ENCODE measurements around the gene KRTAP2-3. TPM values are rescaled to one million over a fixed set of nuclear protein-coding genes. Genes with fewer than 3 reads are reported as not detected.
"Not testable (repeated sequence)": the region's sequence is repeated elsewhere in the genome, so short reads cannot be mapped to it uniquely, and the experiment has no call there.

KRTAP2-3 gene
- total RNA-seq, 2 experiments from 2014 or later = not detected

DNA sequence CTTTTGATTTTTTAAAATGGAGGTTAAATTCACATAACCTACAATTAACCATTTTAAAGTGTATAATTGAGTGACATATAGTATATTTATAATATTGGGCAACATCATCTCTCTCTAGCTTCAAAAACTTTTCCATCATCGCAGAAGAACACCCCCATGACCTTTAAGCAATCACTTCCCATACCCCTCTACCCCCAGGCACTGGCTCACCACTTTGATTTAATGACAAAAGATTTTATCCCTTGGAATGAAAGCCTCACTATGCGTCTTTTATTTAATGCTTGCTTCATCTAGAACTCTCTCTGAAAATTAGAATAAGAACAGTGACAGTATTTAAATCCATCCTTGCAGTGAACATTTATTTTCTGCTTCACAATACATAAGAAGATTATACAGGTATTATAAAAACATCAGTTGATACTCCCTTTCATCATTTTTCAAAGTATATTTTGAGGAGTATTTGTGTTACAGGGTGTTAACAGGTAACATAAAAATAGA, 22.0 kb downstream of the KRTAP2-3 start:
- no peak for DNase-seq (ENCODE audit: low spot score)
- Histone ChIP-seq H3K9me2 (ENCODE audit: insufficient read depth, low read length) (no peaks in the 10 kb centered on the region), H3K27ac (ENCODE audit: low read depth, low read length, poor library complexity, severe bottlenecking) (no peak overlapping the region), H3K9me3 (ENCODE audit: low read length) (no peaks in the 10 kb centered on the region), H3K36me3 (ENCODE audit: insufficient read depth, low read length) (no peaks in the 10 kb centered on the region), H2AFZ (ENCODE audit: low read length) (no peak overlapping the region), H3K4me3 (ENCODE audit: low read depth, low read length, poor library complexity, severe bottlenecking) (no peak overlapping the region), H3K79me2 (ENCODE audit: insufficient read depth, low read depth, low read length) (no peaks in the 10 kb centered on the region), H3K4me1 (ENCODE audit: insufficient read depth, low read length, poor library complexity, severe bottlenecking) (no peaks in the 10 kb centered on the region), H4K20me1 (ENCODE audit: insufficient read depth, low read length) (no peaks in the 10 kb centered on the region), H3K4me2 (ENCODE audit: low read length) (no peak overlapping the region)
- no peak for TF ChIP-seq EZH2phosphoT487 (IDR thresholded peaks at IDR 0.05; ENCODE audit: borderline replicate concordance, low read depth, low read length)
- TF ChIP-seq, protein P1, sequence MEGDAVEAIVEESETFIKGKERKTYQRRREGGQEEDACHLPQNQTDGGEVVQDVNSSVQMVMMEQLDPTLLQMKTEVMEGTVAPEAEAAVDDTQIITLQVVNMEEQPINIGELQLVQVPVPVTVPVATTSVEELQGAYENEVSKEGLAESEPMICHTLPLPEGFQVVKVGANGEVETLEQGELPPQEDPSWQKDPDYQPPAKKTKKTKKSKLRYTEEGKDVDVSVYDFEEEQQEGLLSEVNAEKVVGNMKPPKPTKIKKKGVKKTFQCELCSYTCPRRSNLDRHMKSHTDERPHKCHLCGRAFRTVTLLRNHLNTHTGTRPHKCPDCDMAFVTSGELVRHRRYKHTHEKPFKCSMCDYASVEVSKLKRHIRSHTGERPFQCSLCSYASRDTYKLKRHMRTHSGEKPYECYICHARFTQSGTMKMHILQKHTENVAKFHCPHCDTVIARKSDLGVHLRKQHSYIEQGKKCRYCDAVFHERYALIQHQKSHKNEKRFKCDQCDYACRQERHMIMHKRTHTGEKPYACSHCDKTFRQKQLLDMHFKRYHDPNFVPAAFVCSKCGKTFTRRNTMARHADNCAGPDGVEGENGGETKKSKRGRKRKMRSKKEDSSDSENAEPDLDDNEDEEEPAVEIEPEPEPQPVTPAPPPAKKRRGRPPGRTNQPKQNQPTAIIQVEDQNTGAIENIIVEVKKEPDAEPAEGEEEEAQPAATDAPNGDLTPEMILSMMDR (conservative IDR thresholded peaks at IDR 0.05; ENCODE audit: low read length) = no peak
- CTCF ChIA-PET (ENCODE audit: unreplicated experiment) = no interaction called here
- POLR2A ChIA-PET = no interaction called here
- intact Hi-C loops (cut with micrococcal nuclease; ENCODE audit: unreplicated experiment) = no loop called here
- BruUV-seq (replicated peaks) = no TSS peak

DNA sequence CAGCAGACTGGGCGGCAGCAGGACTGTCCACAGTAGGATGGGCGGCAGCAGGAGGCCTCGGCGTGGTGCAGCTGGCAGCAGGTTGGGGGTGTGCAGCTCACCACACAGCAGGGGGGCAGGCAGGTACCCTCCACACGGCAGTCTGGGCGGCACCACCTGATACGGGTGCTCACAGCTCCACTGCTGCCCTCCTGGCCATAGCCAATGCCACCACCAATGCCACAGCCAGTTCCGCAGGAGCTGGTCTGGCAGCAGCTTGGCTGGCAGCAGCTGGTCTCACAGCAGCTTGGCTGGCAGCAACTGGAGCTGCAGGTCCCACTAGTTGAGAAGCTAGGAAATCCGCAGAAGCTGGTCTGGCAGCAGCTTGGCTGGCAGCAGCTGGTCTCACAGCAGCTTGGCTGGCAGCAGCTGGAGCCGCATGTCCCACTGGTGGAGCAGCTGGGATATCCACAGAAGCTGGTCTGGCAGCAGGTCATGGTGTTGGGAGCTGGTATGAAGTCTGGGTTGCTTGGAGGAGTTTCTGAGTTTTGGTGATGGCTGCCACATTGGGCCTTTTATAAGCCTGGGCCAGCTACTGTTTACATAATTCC, 25.5 kb downstream of the KRTAP2-3 start, which contains the start of gene KRTAP1-3:
KRTAP1-3 (minus strand) TSS at position 529 of the 590 bp plus-strand sequence; CDS start at position 476, 53 bp downstream.
- H2AFZ ChIP-seq (ENCODE audit: low read length); H3K9me2 ChIP-seq (ENCODE audit: insufficient read depth, low read length); H3K9me3 ChIP-seq (ENCODE audit: low read length); H3K27ac ChIP-seq (ENCODE audit: low read depth, low read length, poor library complexity, severe bottlenecking); H3K4me3 ChIP-seq (ENCODE audit: low read depth, low read length, poor library complexity, severe bottlenecking); H3K36me3 ChIP-seq (ENCODE audit: insufficient read depth, low read length); CTCF ChIA-PET (ENCODE audit: unreplicated experiment); H3K4me2 ChIP-seq (ENCODE audit: low read length); BruUV-seq (replicated peaks); DNase-seq (ENCODE audit: low spot score); intact Hi-C loops (cut with micrococcal nuclease; ENCODE audit: unreplicated experiment); H3K4me1 ChIP-seq (ENCODE audit: insufficient read depth, low read length, poor library complexity, severe bottlenecking); H3K79me2 ChIP-seq (ENCODE audit: insufficient read depth, low read depth, low read length); H4K20me1 ChIP-seq (ENCODE audit: insufficient read depth, low read length): not testable (repeated sequence)
- POLR2A ChIA-PET = interaction anchor here (0.7 kb wide), 1 partner anchor 443 kb away, joined by 3 read pairs; no protein-coding TSS in a partner anchor

DNA sequence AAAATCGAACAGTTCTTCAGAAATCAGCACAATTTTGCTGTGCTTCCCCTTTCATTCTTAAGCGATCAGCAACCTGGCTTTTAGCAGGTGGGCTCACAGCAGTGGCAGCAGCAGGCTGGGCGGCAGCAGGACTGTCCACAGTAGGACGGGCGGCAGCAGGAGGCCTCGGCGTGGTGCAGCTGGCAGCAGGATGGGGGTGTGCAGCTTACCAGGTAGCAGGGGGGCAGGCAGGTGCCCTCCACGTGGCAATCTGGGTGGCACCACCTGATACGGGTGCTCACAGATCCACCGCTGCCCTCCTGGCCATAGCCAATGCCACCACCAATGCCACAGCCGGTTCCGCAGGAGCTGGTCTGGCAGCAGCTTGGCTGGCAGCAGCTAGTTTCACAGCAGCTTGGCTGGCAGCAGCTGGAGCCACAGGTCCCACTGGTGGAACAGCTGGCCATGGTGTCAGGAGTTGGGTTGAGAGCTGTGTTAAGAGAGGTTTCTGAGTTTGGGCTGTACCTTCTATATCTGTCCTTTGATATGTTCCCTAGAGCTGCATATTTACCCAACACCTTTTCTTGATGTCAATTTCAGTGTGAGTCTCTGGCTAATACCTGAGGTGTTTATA, 30.2 kb downstream of the KRTAP2-3 start, which contains the start of gene KRTAP1-4:
KRTAP1-4 (minus strand) TSS at position 563 of the 613 bp plus-strand sequence; CDS start at position 446, 117 bp downstream.
- POLR2A ChIA-PET = no interaction called here
- intact Hi-C loops (cut with micrococcal nuclease; ENCODE audit: unreplicated experiment) = no loop called here

More for the DNA sequence above, 30.2 kb downstream of the KRTAP2-3 start, which contains the start of gene KRTAP1-4:
- no peaks in the 10 kb centered on the region for H3K36me3 ChIP-seq (ENCODE audit: insufficient read depth, low read length)
- BruUV-seq (replicated peaks) = no TSS peak
- no peak within 1 kb of the TSS for H3K4me3 ChIP-seq (ENCODE audit: low read depth, low read length, poor library complexity, severe bottlenecking)
- DNase-seq (ENCODE audit: low spot score) = no peak
- H4K20me1 ChIP-seq (ENCODE audit: insufficient read depth, low read length) = no peaks in the 10 kb centered on the region
- no peaks in the 10 kb centered on the region for H3K9me2 ChIP-seq (ENCODE audit: insufficient read depth, low read length)
- CTCF ChIA-PET (ENCODE audit: unreplicated experiment) = no interaction called here
- H3K4me1 ChIP-seq (ENCODE audit: insufficient read depth, low read length, poor library complexity, severe bottlenecking) = no peaks in the 10 kb centered on the region
- H3K27ac ChIP-seq (ENCODE audit: low read depth, low read length, poor library complexity, severe bottlenecking) = no peak within 1 kb of the TSS
- no peak within 1 kb of the TSS for H3K4me2 ChIP-seq (ENCODE audit: low read length)
- TF ChIP-seq EZH2phosphoT487 (IDR thresholded peaks at IDR 0.05; ENCODE audit: borderline replicate concordance, low read depth, low read length) = no peak
- TF ChIP-seq, protein P1 (conservative IDR thresholded peaks at IDR 0.05; ENCODE audit: low read length) = no peak
- H2AFZ ChIP-seq (ENCODE audit: low read length) = no peak within 1 kb of the TSS
- H3K79me2 ChIP-seq (ENCODE audit: insufficient read depth, low read depth, low read length) = no peaks in the 10 kb centered on the region
- H3K9me3 ChIP-seq (ENCODE audit: low read length) = no peaks in the 10 kb centered on the region

All from OCI-LY7 (cell line).